ENCODE measurements around the gene BCL3.

BCL3 gene

DNA sequence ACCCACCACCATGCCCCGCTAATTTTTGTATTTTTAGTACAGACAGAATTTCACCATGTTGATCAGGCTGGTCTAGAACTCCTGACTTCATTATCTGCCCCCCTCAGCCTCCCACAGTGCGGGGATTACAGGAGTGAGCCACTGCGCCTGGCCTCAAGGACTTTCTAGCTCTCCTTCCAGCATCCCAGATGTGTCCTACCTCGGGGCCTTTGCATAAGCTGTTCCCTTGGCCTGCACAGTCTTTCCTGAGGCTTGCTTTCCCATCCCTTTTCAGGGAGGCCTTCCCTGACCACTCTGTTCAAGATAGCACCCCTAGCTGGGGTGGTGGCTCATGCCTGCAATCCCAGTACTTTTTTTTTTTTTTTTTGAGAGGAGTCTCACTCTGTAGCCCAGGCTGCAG, 46.1 kb downstream of the BCL3 start:
- no peak for DNase-seq (ENCODE audit: low read depth)
- no peak for TF ChIP-seq CTCF (conservative IDR thresholded peaks at IDR 0.05; ENCODE audit: low read length)
- H3K4me3 ChIP-seq (ENCODE audit: low read length) = no peak overlapping the region

DNA sequence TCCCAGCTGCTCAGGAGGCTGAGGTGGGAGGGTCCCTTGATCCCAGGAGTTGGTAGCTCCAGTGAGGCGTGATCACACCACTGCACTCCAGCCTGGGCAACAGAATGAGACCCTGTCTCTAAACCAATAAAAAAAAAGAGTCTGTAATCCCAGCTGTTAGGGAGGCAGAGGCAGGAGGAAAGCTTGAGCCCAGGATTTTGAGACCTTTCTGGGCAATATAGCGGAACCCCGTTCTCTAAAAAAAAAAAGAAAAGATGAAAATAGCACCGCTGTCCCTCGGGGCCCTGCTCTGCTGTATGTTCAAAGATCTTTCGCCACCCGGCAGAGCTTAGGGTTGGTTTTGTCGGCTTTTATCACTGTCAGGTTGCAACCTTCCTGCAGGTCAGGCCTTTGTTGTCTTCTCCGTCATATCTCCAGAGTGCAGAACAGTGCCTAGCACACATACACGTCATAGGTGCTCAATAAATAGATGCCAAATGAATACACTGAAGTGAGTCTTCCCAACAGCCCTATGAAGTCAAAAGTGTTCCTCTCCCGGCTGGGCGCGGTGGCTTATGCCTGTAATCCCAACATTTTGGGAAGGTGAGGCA, 47.0 kb downstream of the BCL3 start:
- DNase-seq (ENCODE audit: low read depth) = no peak
- no peak for TF ChIP-seq CTCF (conservative IDR thresholded peaks at IDR 0.05; ENCODE audit: low read length)
- no peak overlapping the region for H3K4me3 ChIP-seq (ENCODE audit: low read length)

- no peak for TF ChIP-seq CTCF (conservative IDR thresholded peaks at IDR 0.05; ENCODE audit: low read length)
- H3K4me3 ChIP-seq (ENCODE audit: low read length) = no peak overlapping the region
- DNase-seq (ENCODE audit: low read depth) = no peak
Observed at GRCh38 chr19:44796701-44797115, 48.2 kb downstream of the BCL3 start.

GRCh38 chr19:44799627-44800346, 51.3 kb downstream of the BCL3 start:
- DNase-seq (ENCODE audit: low read depth) = no peak
- no peak for TF ChIP-seq CTCF (conservative IDR thresholded peaks at IDR 0.05; ENCODE audit: low read length)
- H3K4me3 ChIP-seq (ENCODE audit: low read length) = no peak overlapping the region

DNA sequence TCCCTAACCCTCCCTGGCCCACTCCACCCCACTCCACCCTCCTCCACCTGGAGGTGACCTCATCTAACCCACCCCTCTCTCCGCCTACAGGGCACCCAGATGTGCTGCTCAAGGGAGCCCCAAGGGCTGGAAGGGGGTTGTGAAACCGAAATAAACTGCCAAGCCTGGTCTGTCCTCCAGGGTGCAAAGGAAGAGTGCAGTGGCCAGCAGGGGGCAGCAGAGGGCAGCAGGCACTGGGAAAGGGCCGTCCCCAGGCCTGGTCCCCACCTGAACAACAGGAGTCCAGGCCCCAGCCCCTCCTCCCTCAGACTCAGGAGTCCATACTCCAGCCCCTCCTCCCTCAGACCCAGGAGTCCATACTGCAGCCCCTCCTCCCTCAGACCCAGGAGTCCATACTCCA, 52.0 kb downstream of the BCL3 start:
- no peak overlapping the region for H3K4me3 ChIP-seq (ENCODE audit: low read length)
- peak; percentile 62 for DNase-seq (ENCODE audit: low read depth)
- TF ChIP-seq CTCF (conservative IDR thresholded peaks at IDR 0.05; ENCODE audit: low read length) = peak; percentile 94

DNA sequence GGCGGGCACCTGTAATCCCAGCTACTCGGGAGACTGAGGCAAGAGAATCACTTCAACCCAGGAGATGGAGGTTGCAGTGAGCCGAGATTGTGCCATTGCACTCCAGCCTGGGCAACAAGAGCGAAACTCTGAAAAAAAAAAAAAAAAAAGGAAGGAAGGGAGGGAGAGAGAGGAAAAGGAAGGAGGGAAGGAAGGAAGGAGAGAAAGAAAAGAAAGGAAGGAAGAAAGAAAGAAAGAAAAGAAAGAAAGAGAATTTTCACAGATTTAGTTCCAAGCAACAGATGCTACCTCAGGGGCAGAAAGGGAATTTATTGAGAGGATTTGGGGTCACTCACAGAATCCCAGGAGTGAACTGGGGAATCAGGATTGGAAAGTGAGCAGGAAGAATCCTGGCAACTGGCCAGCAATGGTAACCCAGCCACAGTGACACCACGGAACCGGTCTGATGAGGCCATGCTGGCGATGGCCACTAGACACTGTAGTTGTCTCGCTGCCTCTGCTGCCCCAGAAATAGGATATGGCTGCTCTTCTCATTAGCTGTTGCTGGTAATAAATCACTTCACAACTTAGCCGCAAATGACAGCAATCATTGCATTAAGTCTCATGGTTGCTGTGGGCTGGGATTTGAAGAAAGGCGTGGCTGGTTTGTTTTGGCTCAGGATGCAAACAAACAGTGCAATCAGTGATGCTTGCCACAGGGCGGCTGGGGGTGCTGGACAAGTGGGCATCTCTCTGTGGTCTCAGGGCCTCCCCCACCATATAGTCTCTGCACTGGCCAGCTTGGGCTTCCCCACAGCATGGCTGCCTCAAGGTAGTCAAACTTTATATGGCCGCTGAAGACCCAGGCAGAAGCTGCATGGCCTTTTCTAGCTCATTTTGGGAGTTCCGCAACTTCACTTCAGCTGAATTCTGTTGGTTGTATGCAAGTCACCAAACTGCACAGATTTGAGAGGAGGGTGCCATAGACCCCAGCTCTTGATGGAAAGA, 55.2 kb downstream of the BCL3 start:
- DNase-seq (ENCODE audit: low read depth) = no peak
- no peak overlapping the region for H3K4me3 ChIP-seq (ENCODE audit: low read length)
- TF ChIP-seq CTCF (conservative IDR thresholded peaks at IDR 0.05; ENCODE audit: low read length) = no peak

Measured in AG10803 (cell line).